Measurements from ENCODE around the gene DRC7. TPM values are rescaled to one million over a fixed set of nuclear protein-coding genes. Genes with fewer than 3 reads are reported as not detected.

DRC7 gene
- total RNA-seq, 1 donor from 2014 or later: not detected

GRCh38 chr16:57723170-57723569 lies 28.6 kb downstream of the DRC7 start:
- FAIRE-seq (no peak), DNase-seq (ENCODE audit: low read depth) (no peak)
- no peaks in the 10 kb centered on the region for H3K27me3 ChIP-seq (ENCODE audit: control insufficient read depth, insufficient read depth, low read length)
- TF ChIP-seq CTCF (IDR thresholded peaks at IDR 0.05; ENCODE audit: insufficient read depth, low read length, severe bottlenecking): peak; percentile 15
- no peak overlapping the region for H3K4me3 ChIP-seq (ENCODE audit: low read depth, low read length)
- H3K36me3 ChIP-seq (ENCODE audit: control insufficient read depth, insufficient read depth, low read length): no peaks in the 10 kb centered on the region

GRCh38 chr16:57724531-57724930 lies 29.9 kb downstream of the DRC7 start:
- no peaks in the 10 kb centered on the region for H3K27me3 ChIP-seq (ENCODE audit: control insufficient read depth, insufficient read depth, low read length)
- DNase-seq (ENCODE audit: low read depth) (no peak), FAIRE-seq (no peak)
- no peak for TF ChIP-seq CTCF (IDR thresholded peaks at IDR 0.05; ENCODE audit: insufficient read depth, low read length, severe bottlenecking)
- H3K4me3 ChIP-seq (ENCODE audit: low read depth, low read length): no peak overlapping the region
- H3K36me3 ChIP-seq (ENCODE audit: control insufficient read depth, insufficient read depth, low read length): no peaks in the 10 kb centered on the region

GRCh38 chr16:57725151-57725550 lies 30.5 kb downstream of the DRC7 start:
- FAIRE-seq (no peak), DNase-seq (ENCODE audit: low read depth) (no peak)
- no peak overlapping the region for H3K4me3 ChIP-seq (ENCODE audit: low read depth, low read length)
- H3K27me3 ChIP-seq (ENCODE audit: control insufficient read depth, insufficient read depth, low read length): no peaks in the 10 kb centered on the region
- no peak for TF ChIP-seq CTCF (IDR thresholded peaks at IDR 0.05; ENCODE audit: insufficient read depth, low read length, severe bottlenecking)
- no peaks in the 10 kb centered on the region for H3K36me3 ChIP-seq (ENCODE audit: control insufficient read depth, insufficient read depth, low read length)

GRCh38 chr16:57725554-57725953 lies 30.9 kb downstream of the DRC7 start:
- TF ChIP-seq CTCF (IDR thresholded peaks at IDR 0.05; ENCODE audit: insufficient read depth, low read length, severe bottlenecking): no peak
- H3K36me3 ChIP-seq (ENCODE audit: control insufficient read depth, insufficient read depth, low read length): no peaks in the 10 kb centered on the region
- no peak for FAIRE-seq
- no peaks in the 10 kb centered on the region for H3K27me3 ChIP-seq (ENCODE audit: control insufficient read depth, insufficient read depth, low read length)
- DNase-seq (ENCODE audit: low read depth): no peak
- no peak overlapping the region for H3K4me3 ChIP-seq (ENCODE audit: low read depth, low read length)

GRCh38 chr16:57725976-57726375 lies 31.4 kb downstream of the DRC7 start:
- Histone ChIP-seq H3K4me3 (ENCODE audit: low read depth, low read length) (no peak overlapping the region), H3K36me3 (ENCODE audit: control insufficient read depth, insufficient read depth, low read length) (no peaks in the 10 kb centered on the region), H3K27me3 (ENCODE audit: control insufficient read depth, insufficient read depth, low read length) (no peaks in the 10 kb centered on the region)
- TF ChIP-seq CTCF (IDR thresholded peaks at IDR 0.05; ENCODE audit: insufficient read depth, low read length, severe bottlenecking): no peak
- no peak for DNase-seq (ENCODE audit: low read depth)
- FAIRE-seq: no peak

GRCh38 chr16:57726433-57726947 lies 31.9 kb downstream of the DRC7 start:
- Histone ChIP-seq H3K27me3 (ENCODE audit: control insufficient read depth, insufficient read depth, low read length) (no peaks in the 10 kb centered on the region), H3K4me3 (ENCODE audit: low read depth, low read length) (no peak overlapping the region), H3K36me3 (ENCODE audit: control insufficient read depth, insufficient read depth, low read length) (no peaks in the 10 kb centered on the region)
- FAIRE-seq: no peak
- TF ChIP-seq CTCF (IDR thresholded peaks at IDR 0.05; ENCODE audit: insufficient read depth, low read length, severe bottlenecking): no peak
- DNase-seq (ENCODE audit: low read depth): no peak

All from bronchial epithelial cell (primary cell).